ENCODE data around the gene FLNA. TPM values are rescaled to one million over a fixed set of nuclear protein-coding genes. Genes with fewer than 3 reads are reported as not detected.
"Not testable (repeated sequence)": the region's sequence is repeated elsewhere in the genome, so short reads cannot be mapped to it uniquely, and the experiment has no call there.

Gene FLNA
- total and polyA plus RNA-seq, 7 experiments from 2014 or later, result 96.0 to 1,423 (median 462) TPM

DNA sequence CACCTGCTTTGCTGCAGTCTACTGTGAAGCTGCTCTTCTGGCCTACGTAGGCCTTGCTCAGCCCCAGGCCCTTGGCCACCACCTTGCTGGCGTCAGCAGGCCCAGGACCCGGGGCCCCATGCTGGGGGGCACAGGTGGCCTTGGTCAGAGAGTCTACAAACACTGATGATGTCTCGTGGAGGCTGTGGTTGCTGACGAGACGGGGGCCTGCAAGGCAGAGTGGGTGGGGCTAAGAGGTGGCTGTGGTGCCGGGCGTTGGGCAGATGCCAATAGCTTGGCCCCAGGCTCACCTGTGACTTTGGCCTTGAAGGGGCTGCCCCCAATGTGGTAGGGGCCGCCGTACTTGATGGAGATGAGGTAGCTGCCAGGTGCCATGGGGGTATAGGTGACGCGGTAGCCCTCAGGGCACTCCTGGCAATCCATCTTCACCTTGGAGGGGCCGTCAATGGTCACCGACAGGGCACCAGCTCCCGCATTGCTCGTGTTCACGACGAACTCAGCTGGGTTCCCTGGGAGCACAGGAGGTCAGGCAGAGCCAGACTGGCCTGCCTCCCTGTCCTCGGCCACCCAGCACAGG, 25.0 kb downstream of the FLNA start:
- peaks cover 12 to 41% (median 25%) of the 10 kb centered on the region in 7 donors for H3K4me1 Mint-ChIP-seq
- no peaks in the 10 kb centered on the region for H3K27me3 Mint-ChIP-seq
- CTCF ChIA-PET, result interaction anchor here (1.2 kb wide), 1 partner anchor 19 kb away, joined by 3 read pairs; no protein-coding TSS in a partner anchor

DNA sequence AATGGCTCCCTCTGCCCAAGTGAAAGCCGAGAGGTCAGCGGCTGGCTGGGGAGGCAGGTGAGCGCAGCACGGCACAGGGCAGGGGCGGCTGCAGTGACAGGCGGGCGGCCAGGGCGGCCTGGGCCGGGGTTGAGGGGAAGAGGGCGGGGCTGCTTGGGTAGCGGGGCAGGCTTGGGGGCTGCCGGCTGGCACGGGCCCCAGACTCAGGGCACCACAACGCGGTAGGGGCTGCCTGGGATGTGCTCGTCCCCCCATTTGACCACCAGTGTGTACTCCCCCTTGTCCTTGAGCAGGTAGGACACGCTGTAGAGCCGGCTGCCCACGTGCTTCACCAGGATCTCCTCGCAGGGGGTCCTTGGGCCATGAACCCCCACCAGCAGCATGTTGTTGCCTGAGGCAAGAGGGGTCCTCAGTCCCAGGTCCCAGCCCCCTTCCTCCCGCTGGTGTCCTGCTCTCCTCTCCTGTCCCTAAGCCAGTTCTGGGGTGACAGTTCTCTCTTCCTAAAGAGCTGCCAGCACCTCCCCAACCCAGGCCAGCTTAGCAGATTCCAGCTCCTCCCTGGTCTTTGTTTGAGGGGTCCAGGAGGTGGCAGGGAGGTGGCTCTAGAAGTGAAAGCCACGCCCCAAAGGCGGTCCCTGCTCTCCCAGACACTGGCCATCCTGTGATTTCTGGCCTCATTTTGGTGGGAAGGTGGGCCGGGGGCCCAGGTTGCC, 25.6 kb downstream of the FLNA start:
- DNase-seq (no peak), ATAC-seq (no peak)
- Histone ChIP-seq H3K4me1 (ENCODE audit: control insufficient read depth in 2 of 2, insufficient read depth in 2 of 2, low read length in 2 of 2) (peaks cover 33 to 63% of the 10 kb centered on the region in 2 donors), H3K36me3 (ENCODE audit: control insufficient read depth in 2 of 3, insufficient read depth in 3 of 3, low read length in 3 of 3) (peaks cover 5 to 54% (median 8%) of the 10 kb centered on the region in 3 experiments), H3K4me3 (ENCODE audit: low read length) (no peak overlapping the region), H3K27ac (ENCODE audit: low read depth, low read length) (peak overlapping the region; percentile 24), H3K27me3 (ENCODE audit: control insufficient read depth in 2 of 2, insufficient read depth in 2 of 2, low read length in 2 of 2) (no peaks in the 10 kb centered on the region), H3K9me3 (ENCODE audit: control insufficient read depth in 2 of 3, low read length in 3 of 3) (no peaks in the 10 kb centered on the region)
- Mint-ChIP-seq H3K9me3 (no peaks in the 10 kb centered on the region), H3K27ac (peak overlapping the region in 5 of 9 donors; percentile 20 to 75 (median 47)), H3K27me3 (no peaks in the 10 kb centered on the region), H3K4me1 (peaks cover 12 to 41% (median 24%) of the 10 kb centered on the region in 7 donors), H3K36me3 (peaks cover 0 to 3% (median 0%) of the 10 kb centered on the region in 5 donors), H3K4me3 (no peak overlapping the region)
- POLR2A ChIA-PET, result interaction anchor here (1.4 to 5.8 kb wide), 4 partner anchors 13 to 35 kb away, joined by 3 to 45 read pairs (median 7); no protein-coding TSS in a partner anchor
- CTCF ChIA-PET, result interaction anchor here (0.6 to 1.2 kb wide), 2 partner anchors 20 to 135 kb away, joined by 3 read pairs; no protein-coding TSS in a partner anchor
- intact Hi-C loops (cut with micrococcal nuclease), result no loop called here

More for the DNA sequence above, 25.0 kb downstream of the FLNA start:
- no peaks in the 10 kb centered on the region for H3K9me3 Mint-ChIP-seq
- H3K27ac Mint-ChIP-seq, result peak overlapping the region in 2 of 9 donors; percentile 67 to 88
- POLR2A ChIA-PET, result interaction anchor here (0.9 to 5.8 kb wide), 4 partner anchors 12 to 30 kb away, joined by 3 to 45 read pairs (median 6); no protein-coding TSS in a partner anchor
- no peak overlapping the region for H3K4me3 Mint-ChIP-seq
- H3K36me3 Mint-ChIP-seq, result peaks cover 0 to 3% (median 0%) of the 10 kb centered on the region in 5 donors
- Histone ChIP-seq H3K9me3 (ENCODE audit: control insufficient read depth in 2 of 3, low read length in 3 of 3) (no peaks in the 10 kb centered on the region), H3K4me3 (ENCODE audit: low read length) (no peak overlapping the region), H3K4me1 (ENCODE audit: control insufficient read depth in 2 of 2, insufficient read depth in 2 of 2, low read length in 2 of 2) (peaks cover 33 to 69% of the 10 kb centered on the region in 2 donors), H3K27ac (ENCODE audit: low read depth, low read length) (peak overlapping the region; percentile 66), H3K27me3 (ENCODE audit: control insufficient read depth in 2 of 2, insufficient read depth in 2 of 2, low read length in 2 of 2) (no peaks in the 10 kb centered on the region), H3K36me3 (ENCODE audit: control insufficient read depth in 2 of 3, insufficient read depth in 3 of 3, low read length in 3 of 3) (peaks cover 5 to 60% (median 8%) of the 10 kb centered on the region in 3 experiments)
- no peak for ATAC-seq
- intact Hi-C loops (cut with micrococcal nuclease), result no loop called here
- DNase-seq, result no peak

DNA sequence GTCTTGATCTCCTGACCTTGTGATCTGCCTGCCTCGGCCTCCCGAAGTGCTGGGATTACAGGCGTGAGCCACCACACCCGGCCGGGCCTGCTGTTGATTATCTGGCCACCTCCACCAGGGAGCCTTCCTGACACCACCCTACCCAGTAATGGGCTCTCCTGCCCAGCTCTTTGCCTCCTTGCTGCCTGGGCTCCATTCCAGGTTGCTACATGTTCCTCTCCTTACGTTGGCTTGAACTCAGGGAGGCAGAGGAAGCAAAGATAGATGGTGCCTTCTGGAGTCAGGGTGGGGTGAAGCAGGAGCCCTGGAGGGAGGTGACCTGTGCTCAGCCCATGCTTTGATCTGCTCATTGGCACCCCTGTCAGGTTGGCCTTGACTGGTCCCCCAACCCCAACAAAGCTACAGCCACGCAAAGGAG, 26.3 kb downstream of the FLNA start:
- ChIA-PET CTCF (interaction anchor here (0.6 to 0.7 kb wide), 2 partner anchors 135 to 336 kb away, joined by 3 to 4 read pairs; no protein-coding TSS in a partner anchor), POLR2A (interaction anchor here (0.6 to 5.8 kb wide), 5 partner anchors 13 to 139 kb away, joined by 4 to 45 read pairs (median 5); no protein-coding TSS in a partner anchor)
- H3K27me3 Mint-ChIP-seq, result no peaks in the 10 kb centered on the region
- Histone ChIP-seq H3K36me3 (ENCODE audit: control insufficient read depth in 2 of 3, insufficient read depth in 3 of 3, low read length in 3 of 3) (peaks cover 0 to 47% (median 8%) of the 10 kb centered on the region in 3 experiments), H3K27ac (ENCODE audit: low read depth, low read length) (no peak overlapping the region), H3K4me1 (ENCODE audit: control insufficient read depth in 2 of 2, insufficient read depth in 2 of 2, low read length in 2 of 2) (peaks cover 33 to 56% of the 10 kb centered on the region in 2 donors), H3K4me3 (ENCODE audit: low read length) (no peak overlapping the region), H3K27me3 (ENCODE audit: control insufficient read depth in 2 of 2, insufficient read depth in 2 of 2, low read length in 2 of 2) (no peaks in the 10 kb centered on the region), H3K9me3 (ENCODE audit: control insufficient read depth in 2 of 3, low read length in 3 of 3) (no peaks in the 10 kb centered on the region)
- intact Hi-C loops (cut with micrococcal nuclease), result no loop called here
- peaks cover 12 to 39% (median 21%) of the 10 kb centered on the region in 7 donors for H3K4me1 Mint-ChIP-seq
- peak overlapping the region in 7 of 9 donors; percentile 28 to 91 (median 62) for H3K27ac Mint-ChIP-seq
- no peaks in the 10 kb centered on the region for H3K9me3 Mint-ChIP-seq
- peaks cover 0 to 2% (median 0%) of the 10 kb centered on the region in 5 donors for H3K36me3 Mint-ChIP-seq
- ATAC-seq, result no peak
- no peak for DNase-seq
- H3K4me3 Mint-ChIP-seq, result peak overlapping the region in 3 of 10 donors; percentile 16 to 73 (median 41)

DNA sequence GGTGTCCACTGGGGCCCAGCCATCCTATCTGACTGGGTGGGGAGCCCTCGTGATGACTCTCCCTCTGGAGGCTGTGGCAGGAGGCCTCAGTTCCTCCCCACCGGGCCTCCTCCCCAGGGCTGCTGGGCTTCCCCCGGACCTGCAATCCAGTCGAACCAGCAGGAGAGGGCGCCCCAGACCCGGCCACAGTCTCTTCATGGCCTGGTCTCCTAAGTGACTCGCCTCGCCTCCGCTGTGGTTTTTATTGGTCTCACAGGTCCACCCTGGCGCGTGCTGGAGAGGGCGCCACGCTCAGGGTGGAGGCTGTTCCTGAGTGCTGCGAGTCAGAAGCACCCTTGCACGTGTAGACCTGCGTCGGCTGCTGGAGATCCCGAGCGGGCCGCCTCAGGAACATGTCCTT, 30.8 kb downstream of the FLNA start:
- CTCF ChIA-PET; H3K27ac ChIP-seq (ENCODE audit: low read depth, low read length); DNase-seq; H3K27ac Mint-ChIP-seq; H3K36me3 Mint-ChIP-seq; H3K36me3 ChIP-seq (ENCODE audit: control insufficient read depth in 2 of 3, insufficient read depth in 3 of 3, low read length in 3 of 3); POLR2A ChIA-PET; intact Hi-C loops (cut with micrococcal nuclease); H3K4me3 ChIP-seq (ENCODE audit: low read length); H3K27me3 Mint-ChIP-seq; H3K9me3 Mint-ChIP-seq; H3K9me3 ChIP-seq (ENCODE audit: control insufficient read depth in 2 of 3, low read length in 3 of 3); H3K4me3 Mint-ChIP-seq; H3K27me3 ChIP-seq (ENCODE audit: control insufficient read depth in 2 of 2, insufficient read depth in 2 of 2, low read length in 2 of 2): not testable (repeated sequence)
- ATAC-seq, result peak; percentile 40
- H3K4me1 Mint-ChIP-seq, result peaks cover 4 to 13% (median 11%) of the 10 kb centered on the region in 7 donors
- H3K4me1 ChIP-seq (ENCODE audit: control insufficient read depth in 2 of 2, insufficient read depth in 2 of 2, low read length in 2 of 2), result peaks cover 4 to 11% of the 10 kb centered on the region in 2 donors

DNA sequence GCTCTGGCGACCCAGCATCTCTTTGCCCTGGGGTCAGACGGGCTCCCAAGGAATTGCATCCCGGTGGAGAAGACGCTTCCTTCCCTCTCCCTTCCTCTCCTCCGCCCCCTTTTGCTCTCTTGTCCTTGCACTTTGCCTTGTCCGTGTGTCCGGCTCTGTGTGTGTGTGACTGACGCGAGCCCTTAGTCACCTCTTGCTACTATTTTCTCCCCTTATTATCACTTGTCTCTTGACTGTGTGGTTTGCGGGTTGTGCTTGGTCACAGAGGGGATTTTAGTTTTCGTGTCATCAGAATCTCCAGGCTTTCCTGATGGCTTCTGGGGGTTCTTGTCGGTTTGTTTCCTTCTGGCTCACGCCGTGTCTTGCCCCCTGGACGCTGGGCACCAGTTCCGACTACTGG, 31.4 kb downstream of the FLNA start:
- H3K36me3 ChIP-seq (ENCODE audit: control insufficient read depth in 2 of 3, insufficient read depth in 3 of 3, low read length in 3 of 3); H3K4me1 Mint-ChIP-seq; intact Hi-C loops (cut with micrococcal nuclease); H3K9me3 Mint-ChIP-seq; DNase-seq; H3K27ac ChIP-seq (ENCODE audit: low read depth, low read length); H3K36me3 Mint-ChIP-seq; H3K27ac Mint-ChIP-seq; H3K4me1 ChIP-seq (ENCODE audit: control insufficient read depth in 2 of 2, insufficient read depth in 2 of 2, low read length in 2 of 2); CTCF ChIA-PET; H3K27me3 Mint-ChIP-seq; H3K27me3 ChIP-seq (ENCODE audit: control insufficient read depth in 2 of 2, insufficient read depth in 2 of 2, low read length in 2 of 2); H3K9me3 ChIP-seq (ENCODE audit: control insufficient read depth in 2 of 3, low read length in 3 of 3); H3K4me3 ChIP-seq (ENCODE audit: low read length); POLR2A ChIA-PET; H3K4me3 Mint-ChIP-seq: not testable (repeated sequence)
- ATAC-seq, result peak; percentile 15

DNA sequence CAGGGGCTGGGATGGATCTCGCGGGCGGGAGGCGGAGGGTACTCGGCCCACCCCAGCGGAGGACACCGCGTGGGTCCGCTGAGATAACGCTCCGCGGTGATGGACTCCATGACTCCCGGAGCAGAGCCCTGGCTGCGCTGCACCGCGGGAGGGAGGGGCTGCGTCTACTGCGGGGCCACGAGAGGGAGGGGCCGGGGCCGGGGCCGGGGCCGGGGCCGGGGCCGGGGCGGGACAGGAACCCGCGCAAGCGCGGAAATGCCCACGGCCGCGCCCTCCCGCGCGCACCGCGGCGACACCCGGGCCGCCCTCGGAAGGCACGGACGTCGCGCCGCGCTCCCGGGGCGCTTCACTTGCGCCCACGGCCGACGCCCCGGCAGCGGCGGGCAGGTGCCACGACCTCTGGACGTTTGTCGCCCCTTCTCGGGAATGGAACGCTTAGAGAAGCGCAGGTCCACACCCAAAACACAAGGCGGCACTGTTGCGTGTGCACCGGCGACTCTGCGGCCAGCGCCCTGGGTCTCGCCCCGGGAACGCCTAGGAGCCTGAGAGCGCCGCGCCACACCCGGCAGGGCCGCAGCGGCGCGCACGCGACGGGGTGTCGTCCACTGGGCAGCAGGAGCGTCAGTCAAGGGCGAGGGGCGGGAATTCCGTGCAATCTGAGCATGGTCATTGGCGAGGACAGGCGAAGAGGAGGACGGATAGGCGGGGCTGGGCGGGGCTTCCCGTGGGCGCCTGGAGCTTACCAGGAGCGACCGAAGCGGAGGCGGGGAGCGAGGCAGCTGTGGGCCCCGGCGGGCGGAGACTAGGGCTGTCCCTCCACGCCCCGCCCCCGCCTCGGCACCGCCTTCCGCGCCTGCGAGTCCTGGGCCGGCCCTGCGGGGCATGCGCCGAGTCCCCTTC, 32.8 kb downstream of the FLNA start:
- POLR2A ChIA-PET; H3K27ac Mint-ChIP-seq; H3K27ac ChIP-seq (ENCODE audit: low read depth, low read length): not testable (repeated sequence)

More for the DNA sequence above, 32.8 kb downstream of the FLNA start:
- ATAC-seq, result peak; percentile 81
- peak in 2 of 9 donors; percentile 20 to 53 for DNase-seq
- intact Hi-C loops (cut with micrococcal nuclease); H3K9me3 Mint-ChIP-seq; CTCF ChIA-PET; H3K36me3 Mint-ChIP-seq; H3K4me3 ChIP-seq (ENCODE audit: low read length); H3K4me1 Mint-ChIP-seq; H3K27me3 Mint-ChIP-seq; H3K9me3 ChIP-seq (ENCODE audit: control insufficient read depth in 2 of 3, low read length in 3 of 3); H3K36me3 ChIP-seq (ENCODE audit: control insufficient read depth in 2 of 3, insufficient read depth in 3 of 3, low read length in 3 of 3); H3K27me3 ChIP-seq (ENCODE audit: control insufficient read depth in 2 of 2, insufficient read depth in 2 of 2, low read length in 2 of 2); H3K4me3 Mint-ChIP-seq; H3K4me1 ChIP-seq (ENCODE audit: control insufficient read depth in 2 of 2, insufficient read depth in 2 of 2, low read length in 2 of 2): not testable (repeated sequence)
